ENCODE measurements around the gene SP3. TPM values are rescaled to one million over a fixed set of nuclear protein-coding genes. Genes with fewer than 3 reads are reported as not detected.

The SP3 gene
- total RNA-seq, 3 donors from 2014 or later: 78.1 to 104 (median 88.9) TPM

DNA sequence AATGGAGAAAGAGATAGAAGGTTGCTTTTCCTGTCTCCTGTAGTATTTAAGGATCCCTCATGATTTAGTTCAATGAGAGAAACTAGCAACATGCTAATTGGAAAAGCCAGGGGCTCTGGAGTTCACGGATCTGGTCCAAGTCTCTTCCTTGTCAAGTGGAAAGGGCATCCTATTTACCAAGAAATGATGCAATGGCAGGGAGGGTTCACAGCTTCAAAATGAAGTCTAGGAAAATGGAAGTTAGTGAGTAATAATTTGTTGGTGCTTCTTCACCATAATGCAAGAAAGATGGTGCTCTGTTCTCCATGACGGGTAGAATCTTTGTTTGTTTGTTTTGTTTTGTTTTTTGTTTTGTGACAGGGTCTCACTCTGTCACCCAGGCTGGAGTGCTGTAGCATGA lies 34.6 kb upstream of the SP3 start:
- no peaks in the 10 kb centered on the region for H3K36me3 ChIP-seq (ENCODE audit: low read depth)
- TF ChIP-seq, protein P1, sequence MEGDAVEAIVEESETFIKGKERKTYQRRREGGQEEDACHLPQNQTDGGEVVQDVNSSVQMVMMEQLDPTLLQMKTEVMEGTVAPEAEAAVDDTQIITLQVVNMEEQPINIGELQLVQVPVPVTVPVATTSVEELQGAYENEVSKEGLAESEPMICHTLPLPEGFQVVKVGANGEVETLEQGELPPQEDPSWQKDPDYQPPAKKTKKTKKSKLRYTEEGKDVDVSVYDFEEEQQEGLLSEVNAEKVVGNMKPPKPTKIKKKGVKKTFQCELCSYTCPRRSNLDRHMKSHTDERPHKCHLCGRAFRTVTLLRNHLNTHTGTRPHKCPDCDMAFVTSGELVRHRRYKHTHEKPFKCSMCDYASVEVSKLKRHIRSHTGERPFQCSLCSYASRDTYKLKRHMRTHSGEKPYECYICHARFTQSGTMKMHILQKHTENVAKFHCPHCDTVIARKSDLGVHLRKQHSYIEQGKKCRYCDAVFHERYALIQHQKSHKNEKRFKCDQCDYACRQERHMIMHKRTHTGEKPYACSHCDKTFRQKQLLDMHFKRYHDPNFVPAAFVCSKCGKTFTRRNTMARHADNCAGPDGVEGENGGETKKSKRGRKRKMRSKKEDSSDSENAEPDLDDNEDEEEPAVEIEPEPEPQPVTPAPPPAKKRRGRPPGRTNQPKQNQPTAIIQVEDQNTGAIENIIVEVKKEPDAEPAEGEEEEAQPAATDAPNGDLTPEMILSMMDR (IDR thresholded peaks at IDR 0.05): no peak
- H3K9me3 ChIP-seq: no peaks in the 10 kb centered on the region
- no peak overlapping the region for H3K4me3 ChIP-seq
- DNase-seq (no peak), ATAC-seq (no peak)
- no peaks in the 10 kb centered on the region for H3K4me1 ChIP-seq (ENCODE audit: low read depth)
- intact Hi-C loops (cut with DNase I, micrococcal nuclease): no loop called here

DNA sequence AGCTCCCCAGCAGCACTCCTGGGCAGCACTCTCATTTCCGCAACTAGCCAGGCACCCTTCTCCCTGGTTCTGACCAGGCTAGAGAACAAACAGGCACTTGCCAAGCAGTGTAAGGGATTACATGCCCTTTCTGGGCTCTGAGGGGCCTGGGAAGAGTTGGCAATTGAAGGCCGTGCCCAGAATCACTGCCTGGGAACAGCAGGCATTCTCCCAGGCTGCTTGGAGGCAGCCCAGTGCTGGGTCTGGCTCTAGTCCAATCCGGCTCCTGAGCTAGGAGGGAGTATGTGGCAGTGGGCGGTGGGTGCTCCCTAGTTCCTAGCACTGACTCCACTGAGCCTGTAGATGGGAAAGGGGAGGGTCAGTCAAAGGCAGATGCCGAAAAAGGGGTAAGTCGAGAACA lies 34.1 kb upstream of the SP3 start:
- intact Hi-C loops (cut with DNase I, micrococcal nuclease): no loop called here
- ATAC-seq: no peak
- TF ChIP-seq, protein P1 (IDR thresholded peaks at IDR 0.05): no peak

DNA sequence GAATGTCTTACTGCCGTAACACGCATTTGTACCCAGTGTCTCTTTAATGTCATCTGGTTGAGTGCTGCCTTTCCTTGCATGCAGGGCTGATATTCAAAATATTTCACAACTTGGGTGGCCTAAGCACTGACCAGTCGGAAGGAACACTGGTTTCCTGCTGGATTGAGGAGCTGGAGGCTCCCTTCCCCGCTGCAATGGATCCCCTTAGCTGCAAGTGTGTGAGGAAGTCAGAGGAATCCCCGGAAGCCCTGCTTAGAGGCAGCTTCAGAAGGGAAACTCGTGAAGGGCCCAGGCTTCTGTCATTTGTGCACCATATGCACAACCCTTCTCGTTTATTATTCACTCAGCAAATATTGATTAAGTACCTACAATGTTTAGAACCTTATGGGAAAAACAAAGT lies 33.2 kb upstream of the SP3 start:
- ATAC-seq (peak; percentile 33), DNase-seq (no peak)
- Histone ChIP-seq H3K4me3 (no peak overlapping the region), H3K36me3 (ENCODE audit: low read depth) (no peaks in the 10 kb centered on the region), H3K4me1 (ENCODE audit: low read depth) (no peaks in the 10 kb centered on the region), H3K9me3 (no peaks in the 10 kb centered on the region)
- TF ChIP-seq, protein P1 (IDR thresholded peaks at IDR 0.05): no peak
- intact Hi-C loops (cut with DNase I, micrococcal nuclease): no loop called here

More for the DNA sequence above, 34.1 kb upstream of the SP3 start:
- Histone ChIP-seq H3K4me1 (ENCODE audit: low read depth) (no peaks in the 10 kb centered on the region), H3K9me3 (no peaks in the 10 kb centered on the region), H3K36me3 (ENCODE audit: low read depth) (no peaks in the 10 kb centered on the region), H3K4me3 (no peak overlapping the region)
- no peak for DNase-seq

DNA sequence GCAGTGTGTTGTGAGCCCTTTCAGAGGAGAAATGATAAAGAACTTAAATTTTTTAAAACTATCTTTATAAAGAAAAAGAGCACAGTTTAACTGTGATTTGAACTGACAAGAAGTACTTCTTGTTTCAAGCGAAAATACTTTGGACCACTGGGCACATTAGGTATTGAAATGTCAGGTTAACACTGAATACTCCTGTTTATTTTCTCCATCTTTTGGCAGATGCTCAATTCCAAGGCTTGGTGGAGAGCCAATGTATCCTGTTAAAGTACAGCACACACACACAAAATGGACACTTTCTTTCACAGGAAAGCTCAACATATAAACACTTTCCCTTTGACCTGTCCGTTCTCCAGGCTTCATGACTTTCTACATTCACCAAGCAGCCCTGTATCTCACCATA lies 32.6 kb upstream of the SP3 start:
- no peak overlapping the region for H3K4me3 ChIP-seq
- no peaks in the 10 kb centered on the region for H3K36me3 ChIP-seq (ENCODE audit: low read depth)
- no peaks in the 10 kb centered on the region for H3K4me1 ChIP-seq (ENCODE audit: low read depth)
- H3K9me3 ChIP-seq: no peaks in the 10 kb centered on the region
- ATAC-seq (no peak), DNase-seq (no peak)
- intact Hi-C loops (cut with DNase I, micrococcal nuclease): no loop called here
- TF ChIP-seq, protein P1 (IDR thresholded peaks at IDR 0.05): no peak

DNA sequence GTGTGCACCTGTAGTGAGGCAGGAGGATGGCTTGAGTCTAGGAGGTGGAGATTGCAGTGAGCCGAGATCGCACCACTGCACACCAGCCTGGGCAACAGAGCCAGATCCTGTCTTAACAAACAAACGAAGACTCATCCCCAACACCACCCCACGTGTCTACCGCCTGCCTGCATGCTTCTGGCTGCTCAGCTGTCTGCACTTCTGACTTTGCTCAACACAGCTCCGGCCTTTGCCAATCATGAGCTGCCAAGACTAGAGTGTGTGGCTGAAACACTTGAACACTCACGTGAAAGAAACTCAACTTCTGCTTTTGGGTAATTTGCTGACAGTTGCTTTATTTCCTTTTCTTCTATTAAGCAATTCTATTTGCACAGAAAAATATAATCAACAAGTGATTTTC lies 32.1 kb upstream of the SP3 start:
- peak; percentile 88 for ATAC-seq

More for the DNA sequence above, 32.1 kb upstream of the SP3 start:
- DNase-seq: peak; percentile 55 to 81 (median 67)
- TF ChIP-seq, protein P1 (IDR thresholded peaks at IDR 0.05): no peak
- Histone ChIP-seq H3K9me3 (no peaks in the 10 kb centered on the region), H3K4me3 (no peak overlapping the region), H3K36me3 (ENCODE audit: low read depth) (no peaks in the 10 kb centered on the region), H3K4me1 (ENCODE audit: low read depth) (no peaks in the 10 kb centered on the region)
- intact Hi-C loops (cut with DNase I, micrococcal nuclease): no loop called here
